Jurkat, Clone E6-1 (cell line): ENCODE measurements around the gene SDC1.
A peak's percentile ranks its signal among the peaks of the same experiment; 100 is the strongest.

Source experiments
- DNase-seq: peaks from one replicate; pipeline ENCODE4 v3.0.0-alpha.2; 2011; ENCODE audit warnings: low read depth, low spot score
- H3K4me3 ChIP-seq: 2 replicates; pipeline ENCODE4 v1.5.1; 2011; ENCODE audit warnings: mild to moderate bottlenecking, low read length, control low read depth, moderate library complexity

Gene SDC1

GRCh38 chr2:20231159-20231558 is 6.2 kb upstream of the SDC1 start:
- DNase-seq: no peak
- H3K4me3 ChIP-seq: no peak overlapping the region

GRCh38 chr2:20230114-20230425 is 5.1 kb upstream of the SDC1 start:
- H3K4me3 ChIP-seq: no peak overlapping the region
- no peak for DNase-seq

GRCh38 chr2:20229322-20230113 is 4.6 kb upstream of the SDC1 start:
- H3K4me3 ChIP-seq: no peak overlapping the region
- DNase-seq: no peak

- DNase-seq: no peak
- no peak overlapping the region for H3K4me3 ChIP-seq
Observed at GRCh38 chr2:20227894-20228505, 3.1 kb upstream of the SDC1 start.

- H3K4me3 ChIP-seq: no peak overlapping the region
- no peak for DNase-seq
Observed at GRCh38 chr2:20226152-20226545, 1.2 kb upstream of the SDC1 start.

GRCh38 chr2:20225294-20226151 is 593 bp upstream of the SDC1 start:
- DNase-seq: no peak
- H3K4me3 ChIP-seq: peak overlapping the region; percentile 22

GRCh38 chr2:20224164-20224715 is 690 bp downstream of the SDC1 start:
- peak overlapping the region; percentile 15; the same call in 1 of the 2 replicates for H3K4me3 ChIP-seq
- DNase-seq: no peak

- no peak for DNase-seq
- peak overlapping the region; percentile 15; the same call in 1 of the 2 replicates for H3K4me3 ChIP-seq
Observed at GRCh38 chr2:20223407-20224163, 1.3 kb downstream of the SDC1 start.

GRCh38 chr2:20222769-20223406 is 2.0 kb downstream of the SDC1 start:
- no peak for DNase-seq
- no peak overlapping the region for H3K4me3 ChIP-seq

GRCh38 chr2:20222014-20222768 is 2.7 kb downstream of the SDC1 start:
- no peak for DNase-seq
- H3K4me3 ChIP-seq: no peak overlapping the region

- DNase-seq: no peak
- H3K4me3 ChIP-seq: no peak overlapping the region
Observed at GRCh38 chr2:20221555-20221973, 3.4 kb downstream of the SDC1 start.

- no peak overlapping the region for H3K4me3 ChIP-seq
- DNase-seq: no peak
Observed at GRCh38 chr2:20220806-20221554, 4.0 kb downstream of the SDC1 start.

- no peak overlapping the region for H3K4me3 ChIP-seq
- DNase-seq: no peak
Observed at GRCh38 chr2:20219763-20220380, 5.1 kb downstream of the SDC1 start.

GRCh38 chr2:20218331-20219320 is 6.3 kb downstream of the SDC1 start:
- no peak for DNase-seq
- no peak overlapping the region for H3K4me3 ChIP-seq

GRCh38 chr2:20217041-20217970 is 7.6 kb downstream of the SDC1 start:
- no peak for DNase-seq
- H3K4me3 ChIP-seq: no peak overlapping the region
